HG03103 (cell line): ENCODE results near the gene GRAMD1B.
"Not testable (repeated sequence)": the region's sequence is repeated elsewhere in the genome, so short reads cannot be mapped to it uniquely, and the experiment has no call there.

Experiments
- ATAC-seq: cut with Tn5 transposase; IDR thresholded peaks from one replicate; pipeline ENCODE4 v1.9.1; 2021; ENCODE audit warnings: low read depth; ENCODE audit not compliant: unreplicated experiment

GRAMD1B gene

GRCh38 chr11:123505546-123506299, 75.7 kb downstream of the GRAMD1B start:
- peak; percentile 51 for ATAC-seq

DNA sequence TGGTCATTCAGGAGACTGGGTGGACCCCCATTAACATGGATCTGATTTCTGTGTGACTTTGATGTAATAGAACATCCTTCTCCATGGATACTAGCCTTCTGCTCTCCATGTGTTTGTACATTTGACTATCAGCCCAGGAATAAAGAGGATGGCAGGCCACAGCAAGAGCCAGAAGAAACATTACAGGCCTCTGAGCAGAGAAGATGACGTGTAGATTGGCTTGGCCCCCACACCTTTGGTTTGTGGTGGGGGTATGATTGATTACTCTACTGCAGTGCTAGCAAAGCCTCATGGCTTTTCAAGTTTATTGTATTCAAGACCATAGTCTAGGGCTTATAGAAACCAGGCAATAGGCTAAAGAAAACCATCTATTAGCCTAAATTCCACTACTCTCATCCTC, 77.0 kb downstream of the GRAMD1B start:
- ATAC-seq = no peak

GRCh38 chr11:123509737-123510578, 79.9 kb downstream of the GRAMD1B start:
- ATAC-seq = no peak

- ATAC-seq = no peak
Observed at GRCh38 chr11:123510579-123510905, 80.5 kb downstream of the GRAMD1B start.

DNA sequence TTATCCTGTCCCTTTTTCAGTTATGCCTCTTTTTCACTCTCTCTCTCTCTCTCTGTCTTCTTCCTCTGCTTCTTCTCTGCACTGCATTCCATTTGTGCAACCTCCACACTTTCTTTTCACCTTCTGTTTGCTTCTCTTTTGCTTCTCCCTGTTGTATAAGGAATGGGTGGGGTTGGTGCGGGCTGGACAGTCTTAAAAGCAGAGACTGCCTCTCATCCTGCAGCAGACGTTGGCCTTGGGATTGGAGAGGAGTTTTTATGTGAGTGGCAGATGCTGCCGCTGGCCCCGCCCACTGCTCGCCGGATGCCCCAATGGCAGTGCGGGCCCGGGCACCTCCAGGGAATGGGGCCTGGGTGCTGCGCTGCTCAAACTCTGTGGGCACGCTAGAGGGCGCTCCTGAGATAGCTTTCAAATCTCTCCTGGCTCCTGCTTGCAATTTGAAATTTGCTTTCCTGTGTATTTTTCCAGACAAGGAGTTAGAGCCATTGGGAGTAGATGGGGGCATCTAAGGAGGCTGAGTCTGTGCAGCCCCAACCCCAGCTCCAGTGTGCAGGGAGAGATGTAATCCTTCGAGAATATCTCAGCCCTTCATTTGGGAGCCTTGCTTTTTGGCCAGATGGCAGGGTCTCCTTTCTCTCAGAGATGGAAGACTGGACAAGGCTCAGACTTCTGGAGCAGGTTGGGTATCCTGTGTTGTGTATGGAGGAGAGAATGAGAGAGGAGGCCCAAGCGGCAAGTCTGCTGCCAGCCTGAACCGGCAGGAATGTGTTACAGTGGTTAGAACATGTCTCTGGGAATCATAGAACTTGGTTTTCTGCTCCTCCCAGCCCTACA, 81.2 kb downstream of the GRAMD1B start:
- peak; percentile 83 for ATAC-seq

DNA sequence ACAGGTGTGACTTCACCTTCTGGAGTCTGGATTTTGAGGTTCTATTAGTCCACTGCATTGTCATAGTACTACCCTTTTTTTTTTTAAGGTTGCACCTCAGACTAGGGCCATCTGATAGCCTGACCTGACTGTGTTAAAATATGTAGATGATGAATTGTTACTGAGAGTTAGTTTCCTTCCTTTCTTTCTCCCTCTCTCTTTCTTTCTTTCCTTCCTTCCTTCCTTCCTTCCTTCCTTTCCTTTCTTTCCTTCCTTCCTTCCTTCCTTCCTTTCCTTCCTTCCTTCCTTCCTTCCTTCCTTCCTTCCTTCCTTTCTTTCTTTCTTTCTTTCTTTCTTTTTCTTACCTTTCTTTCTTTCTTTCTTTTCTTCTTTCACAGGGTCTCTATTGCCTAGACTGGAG, 83.2 kb downstream of the GRAMD1B start:
- ATAC-seq = not testable (repeated sequence)

GRCh38 chr11:123516238-123516637, 86.2 kb downstream of the GRAMD1B start:
- no peak for ATAC-seq

DNA sequence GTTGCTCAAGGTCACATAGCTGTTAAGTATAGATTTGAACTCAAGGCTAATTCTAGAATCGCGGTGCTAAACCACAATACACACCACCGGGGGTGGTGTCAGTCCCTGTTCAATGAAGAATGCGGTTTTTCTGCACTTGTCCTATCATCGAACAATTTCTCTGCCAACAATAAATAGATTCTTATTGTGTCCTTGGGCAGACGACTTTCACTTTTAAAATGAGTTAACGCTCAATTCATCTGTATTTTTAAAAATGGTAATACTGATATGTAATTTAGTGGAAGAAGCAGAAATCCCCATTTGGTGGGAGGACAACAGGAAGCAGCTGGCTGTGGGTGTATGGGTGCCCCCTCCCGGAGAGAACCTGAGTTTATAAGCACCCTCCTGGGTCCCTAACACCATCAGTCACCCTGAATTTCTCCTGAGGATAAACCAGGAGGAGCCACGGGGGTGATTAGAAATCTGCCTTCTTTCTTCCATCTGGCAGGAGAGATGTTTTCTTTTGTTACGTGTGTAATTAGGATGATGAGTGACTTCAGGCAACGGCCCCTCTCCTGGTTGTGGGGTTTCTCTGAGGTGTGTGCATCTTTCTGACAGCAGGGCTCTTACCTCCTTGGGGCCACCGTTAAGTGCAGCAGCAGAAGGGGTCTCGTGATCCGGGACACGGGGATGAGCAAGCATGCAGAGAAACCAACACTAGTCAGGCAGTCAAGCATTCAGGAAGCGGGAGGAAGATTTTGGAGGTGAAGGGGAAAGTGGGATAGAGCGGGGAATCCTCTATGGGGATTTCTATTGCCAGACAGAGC, 87.7 kb downstream of the GRAMD1B start:
- no peak for ATAC-seq

DNA sequence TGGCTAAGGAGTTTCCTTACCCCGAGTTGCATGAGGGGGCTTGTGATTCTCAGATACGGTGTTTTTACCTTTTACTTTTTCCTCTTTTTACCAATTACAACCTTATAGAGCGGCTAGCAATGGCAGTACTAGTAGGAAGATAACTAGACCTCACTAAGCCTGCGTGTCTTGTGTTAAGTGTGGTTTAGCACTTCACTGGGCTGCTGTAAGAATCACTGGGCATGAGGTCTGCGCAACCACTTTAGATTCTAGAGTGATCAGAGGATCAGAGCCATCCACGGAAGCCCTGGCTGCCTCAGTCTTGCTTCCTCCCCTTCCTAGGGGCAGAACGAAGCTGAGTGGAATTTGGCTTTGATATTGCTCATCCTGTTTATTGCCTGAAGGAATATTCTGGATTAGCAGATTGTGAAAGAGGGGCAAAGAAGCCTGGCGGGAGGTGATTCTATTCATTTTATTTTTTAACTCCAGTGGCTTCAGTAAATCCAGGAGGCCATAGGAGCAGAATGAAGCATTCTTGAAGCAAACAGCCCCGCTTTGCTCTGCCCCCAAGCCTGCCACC, 88.5 kb downstream of the GRAMD1B start:
- ATAC-seq = peak; percentile 45

GRCh38 chr11:123519055-123519796, 89.2 kb downstream of the GRAMD1B start:
- ATAC-seq = no peak

DNA sequence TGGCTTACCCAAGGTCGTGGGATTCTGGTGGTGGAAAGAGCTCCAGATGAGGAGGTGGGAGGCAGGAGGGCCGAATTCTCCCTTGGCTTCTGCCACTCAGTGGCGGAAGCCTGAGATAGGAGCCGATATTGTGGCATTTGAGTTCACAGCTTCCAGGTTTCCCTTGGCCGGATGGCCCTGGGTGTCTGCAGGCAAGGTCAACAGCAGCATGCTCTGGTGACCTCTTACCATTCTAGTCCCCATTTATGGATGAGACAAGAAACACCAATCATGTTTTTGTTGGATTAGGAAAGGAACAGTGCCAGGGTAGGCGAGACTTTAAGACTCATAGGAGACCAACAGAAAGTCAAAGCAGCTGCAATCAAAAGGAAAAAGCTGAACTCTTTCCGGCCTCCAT, 89.7 kb downstream of the GRAMD1B start:
- ATAC-seq = no peak

GRCh38 chr11:123520476-123520875, 90.4 kb downstream of the GRAMD1B start:
- not testable (repeated sequence) for ATAC-seq

DNA sequence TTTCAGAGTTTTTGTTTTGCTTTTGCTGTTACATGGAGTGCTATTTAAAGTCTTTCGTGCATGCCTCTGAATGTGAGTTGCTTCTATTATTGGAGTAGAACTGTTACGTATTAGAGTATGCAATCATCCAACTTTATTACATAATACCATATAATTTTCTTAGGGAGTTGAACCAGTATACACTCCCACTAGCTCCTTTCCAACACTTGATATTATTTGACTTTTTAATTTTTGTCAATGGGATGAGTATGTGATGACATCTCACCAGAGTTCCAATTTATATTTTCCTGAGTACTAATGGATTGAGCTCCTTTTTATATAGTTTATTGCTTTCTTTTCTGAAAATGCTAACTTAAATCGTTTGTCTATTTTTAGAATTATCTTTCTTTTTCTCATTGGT, 90.9 kb downstream of the GRAMD1B start:
- ATAC-seq = no peak

- ATAC-seq = no peak
Observed at GRCh38 chr11:123521930-123522329, 91.9 kb downstream of the GRAMD1B start.

DNA sequence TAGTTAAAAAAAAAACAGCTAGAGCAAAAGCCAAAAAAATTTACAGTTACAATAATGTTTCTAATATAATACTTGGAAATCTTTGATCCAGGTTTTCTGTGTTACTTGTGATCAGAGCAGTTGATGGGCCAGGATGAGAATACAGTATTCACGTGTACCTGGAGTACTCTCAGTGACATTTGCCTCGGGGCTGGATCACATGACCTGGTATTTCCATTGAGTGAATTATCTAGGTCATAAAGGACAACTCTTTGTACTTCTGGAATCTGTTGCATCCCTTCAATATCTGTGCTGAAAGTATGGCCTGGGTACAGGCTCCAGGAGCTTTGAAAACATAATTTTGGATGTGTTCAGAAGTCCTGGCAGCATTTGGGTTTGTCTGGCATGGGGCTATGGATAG, 93.5 kb downstream of the GRAMD1B start:
- ATAC-seq = no peak

GRCh38 chr11:123525097-123525496, 95.0 kb downstream of the GRAMD1B start:
- ATAC-seq = no peak

GRCh38 chr11:123525511-123525918, 95.4 kb downstream of the GRAMD1B start:
- ATAC-seq = no peak

- ATAC-seq = no peak
Observed at GRCh38 chr11:123526027-123526805, 96.1 kb downstream of the GRAMD1B start.

GRCh38 chr11:123526918-123527317, 96.8 kb downstream of the GRAMD1B start:
- ATAC-seq = no peak
